Fibroblast of the aortic adventitia (primary cell): Measurements from ENCODE around the gene SLC5A12. TPM values are rescaled to one million over a fixed set of nuclear protein-coding genes. Genes with fewer than 3 reads are reported as not detected.
A peak's percentile ranks its signal among the peaks of the same experiment; 100 is the strongest.

Source experiments
- DNase-seq: peaks from one replicate; pipeline ENCODE4 v3.0.0-alpha.2; 2010; ENCODE audit warnings: low read depth
- H3K4me3 ChIP-seq: 2 replicates; pipeline ENCODE4 v1.5.1; 2011; ENCODE audit warnings: low read depth, mild to moderate bottlenecking, control low read depth, low read length, moderate library complexity
- total RNA-seq: library from RNA; depleted of rRNA; stranded (reverse); fragments of >200 nt; gene quantifications from 2 replicates; pipeline ENCODE4 v1.2.3, GENCODE V29; 2012; ENCODE audit warnings: low replicate concordance
- TF ChIP-seq, protein P1 (sequence below): IDR thresholded peaks from 2 replicates; pipeline ENCODE4 v1.5.1; 2011; ENCODE audit warnings: mild to moderate bottlenecking, low read length, control low read depth, inconsistent platforms; ENCODE audit not compliant: insufficient read depth

SLC5A12 gene
- total RNA-seq, 1 donor: 0.09 TPM

DNA sequence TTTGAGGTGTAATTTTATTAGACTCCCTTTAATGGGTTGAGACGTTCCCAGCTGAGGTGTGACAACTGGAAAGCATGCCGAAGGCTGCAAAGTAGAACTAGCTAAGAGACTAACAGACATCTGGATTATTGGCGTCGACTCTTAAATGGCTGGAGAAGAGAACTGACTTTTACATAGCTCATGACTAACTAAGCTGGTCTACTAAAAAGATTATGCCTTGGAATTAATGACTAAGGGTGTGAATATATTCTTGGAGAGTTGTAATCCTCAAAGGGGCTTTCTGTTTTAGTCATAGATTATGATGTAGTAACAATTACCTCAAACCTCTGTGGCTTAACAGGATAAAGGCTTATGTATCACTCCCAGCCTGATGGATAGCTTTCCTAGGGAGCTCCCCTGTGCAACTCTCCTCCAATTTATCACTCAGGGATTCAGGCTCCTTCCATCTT is 39.5 kb upstream of the SLC5A12 start:
- DNase-seq: peak; percentile 23
- TF ChIP-seq, protein P1, sequence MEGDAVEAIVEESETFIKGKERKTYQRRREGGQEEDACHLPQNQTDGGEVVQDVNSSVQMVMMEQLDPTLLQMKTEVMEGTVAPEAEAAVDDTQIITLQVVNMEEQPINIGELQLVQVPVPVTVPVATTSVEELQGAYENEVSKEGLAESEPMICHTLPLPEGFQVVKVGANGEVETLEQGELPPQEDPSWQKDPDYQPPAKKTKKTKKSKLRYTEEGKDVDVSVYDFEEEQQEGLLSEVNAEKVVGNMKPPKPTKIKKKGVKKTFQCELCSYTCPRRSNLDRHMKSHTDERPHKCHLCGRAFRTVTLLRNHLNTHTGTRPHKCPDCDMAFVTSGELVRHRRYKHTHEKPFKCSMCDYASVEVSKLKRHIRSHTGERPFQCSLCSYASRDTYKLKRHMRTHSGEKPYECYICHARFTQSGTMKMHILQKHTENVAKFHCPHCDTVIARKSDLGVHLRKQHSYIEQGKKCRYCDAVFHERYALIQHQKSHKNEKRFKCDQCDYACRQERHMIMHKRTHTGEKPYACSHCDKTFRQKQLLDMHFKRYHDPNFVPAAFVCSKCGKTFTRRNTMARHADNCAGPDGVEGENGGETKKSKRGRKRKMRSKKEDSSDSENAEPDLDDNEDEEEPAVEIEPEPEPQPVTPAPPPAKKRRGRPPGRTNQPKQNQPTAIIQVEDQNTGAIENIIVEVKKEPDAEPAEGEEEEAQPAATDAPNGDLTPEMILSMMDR: no peak

DNA sequence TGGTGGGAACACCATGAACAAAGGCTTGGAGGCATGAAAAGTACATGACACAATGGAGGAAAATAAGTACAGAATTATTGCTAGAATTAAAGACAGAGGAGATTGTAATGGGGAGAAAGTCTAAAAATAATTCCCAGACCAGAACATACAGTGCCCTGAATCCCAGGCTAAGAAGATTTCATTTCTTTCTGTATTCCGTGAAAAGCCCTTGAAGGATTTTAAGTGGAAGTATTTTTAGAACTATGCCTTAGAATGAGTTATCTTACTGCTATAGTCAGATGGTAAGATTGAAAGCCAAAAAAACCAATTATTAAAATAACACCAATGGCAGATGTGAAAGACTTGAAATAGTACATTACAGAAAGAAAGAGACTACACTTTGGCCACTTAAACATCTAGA is 36.1 kb upstream of the SLC5A12 start:
- H3K4me3 ChIP-seq: no peak overlapping the region
- TF ChIP-seq, protein P1: no peak
- DNase-seq: no peak

More for the DNA sequence above, 39.5 kb upstream of the SLC5A12 start:
- no peak overlapping the region for H3K4me3 ChIP-seq

DNA sequence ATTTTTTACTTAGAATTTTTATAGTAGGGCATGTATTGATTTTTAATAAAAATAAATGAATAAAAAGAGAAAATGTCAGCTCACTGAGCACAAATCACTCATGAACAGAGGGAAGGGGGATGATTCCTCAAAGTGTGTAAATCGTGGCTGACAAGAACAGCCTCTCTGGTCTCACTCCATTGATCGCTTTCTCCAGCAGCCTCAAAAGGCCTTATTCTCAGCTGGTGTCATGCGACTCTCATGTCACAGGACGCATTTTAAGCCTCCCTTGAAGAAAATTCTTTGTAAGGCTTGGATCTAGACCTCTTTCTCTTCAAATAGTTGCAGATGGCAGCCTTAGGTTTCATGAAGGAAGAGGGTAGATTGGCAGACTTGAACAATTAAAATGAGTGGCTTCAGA is 33.9 kb upstream of the SLC5A12 start:
- TF ChIP-seq, protein P1: no peak
- H3K4me3 ChIP-seq: no peak overlapping the region
- DNase-seq: no peak

DNA sequence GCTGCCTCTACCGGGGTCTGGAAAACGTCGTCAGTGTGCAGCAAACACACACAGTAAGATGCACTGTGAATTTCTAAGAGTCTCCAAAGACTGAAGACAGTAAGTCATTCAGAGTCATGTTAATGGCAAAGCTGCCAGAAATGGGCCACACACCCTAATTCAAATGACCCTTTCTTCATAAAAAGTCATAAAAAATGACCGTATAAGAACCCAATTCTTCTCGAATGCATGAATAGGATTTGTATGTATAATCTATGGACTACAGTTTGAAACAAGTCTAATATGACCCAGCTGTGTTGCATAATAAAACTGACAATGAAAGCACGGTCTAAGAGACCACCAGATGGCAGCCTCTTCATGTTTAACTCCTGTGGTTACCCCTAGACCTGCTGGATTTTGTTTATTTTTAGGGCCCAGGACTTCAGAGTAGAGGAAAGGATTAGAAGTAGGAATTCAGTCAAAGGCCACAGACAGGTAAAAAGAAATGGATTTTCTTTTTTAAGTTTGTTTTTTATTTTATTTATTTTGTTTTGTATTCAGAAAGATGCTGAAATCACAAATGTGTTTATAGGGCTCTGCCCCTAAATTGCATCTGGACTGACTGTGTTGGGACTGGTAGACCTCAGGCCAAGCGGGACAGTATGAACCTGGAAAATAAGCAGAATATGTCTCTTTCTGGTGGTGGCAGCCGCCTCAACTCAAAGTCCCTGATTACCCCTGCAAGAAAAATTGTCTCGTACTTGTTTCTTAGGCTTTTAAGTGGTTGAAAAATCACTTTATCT is 32.1 kb upstream of the SLC5A12 start:
- H3K4me3 ChIP-seq: no peak overlapping the region
- TF ChIP-seq, protein P1: peak; percentile 76
- DNase-seq: peak; percentile 90

DNA sequence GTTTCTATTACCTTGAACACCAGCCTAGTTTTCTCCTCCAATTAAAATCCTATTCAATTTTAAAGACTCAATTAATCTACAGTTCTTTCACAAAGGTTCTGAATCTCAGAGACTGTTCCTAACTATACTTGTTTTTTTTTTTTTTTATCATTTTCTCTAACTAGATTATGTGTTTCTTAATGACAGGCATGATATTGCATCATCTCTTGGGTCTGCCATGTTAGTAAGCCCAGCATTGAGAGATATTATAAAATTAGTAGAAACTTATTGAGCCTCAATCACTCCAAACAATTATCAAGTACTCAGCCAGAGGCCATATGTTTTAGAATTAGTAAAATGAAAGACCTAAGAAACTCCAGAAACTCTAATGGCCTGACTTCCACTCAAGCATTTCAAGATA is 28.1 kb upstream of the SLC5A12 start:
- DNase-seq: no peak
- no peak overlapping the region for H3K4me3 ChIP-seq
- TF ChIP-seq, protein P1: no peak

DNA sequence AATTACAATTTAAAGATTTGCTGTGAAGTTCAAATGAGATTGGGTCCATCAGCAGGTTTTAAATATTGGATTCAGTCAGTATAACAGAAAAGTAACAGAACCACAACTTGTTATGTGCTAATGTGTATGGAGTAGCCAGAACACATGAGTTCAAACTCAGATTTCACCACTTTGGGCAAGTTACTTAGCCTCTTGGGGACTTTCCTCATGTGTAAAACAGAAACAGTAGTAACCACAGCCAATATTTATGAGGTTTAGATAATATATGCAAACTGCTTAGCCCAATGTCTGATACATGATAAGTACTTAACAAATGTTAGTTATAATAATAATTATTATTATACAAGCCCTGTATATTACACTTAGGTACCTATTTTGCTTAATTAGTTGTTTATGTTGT is 21.8 kb upstream of the SLC5A12 start:
- no peak overlapping the region for H3K4me3 ChIP-seq
- TF ChIP-seq, protein P1: no peak
- no peak for DNase-seq
